ENCODE measurements around the gene PPL. TPM values are rescaled to one million over a fixed set of nuclear protein-coding genes. Genes with fewer than 3 reads are reported as not detected.

Gene PPL
- total RNA-seq, 1 donor: 27.1 TPM

DNA sequence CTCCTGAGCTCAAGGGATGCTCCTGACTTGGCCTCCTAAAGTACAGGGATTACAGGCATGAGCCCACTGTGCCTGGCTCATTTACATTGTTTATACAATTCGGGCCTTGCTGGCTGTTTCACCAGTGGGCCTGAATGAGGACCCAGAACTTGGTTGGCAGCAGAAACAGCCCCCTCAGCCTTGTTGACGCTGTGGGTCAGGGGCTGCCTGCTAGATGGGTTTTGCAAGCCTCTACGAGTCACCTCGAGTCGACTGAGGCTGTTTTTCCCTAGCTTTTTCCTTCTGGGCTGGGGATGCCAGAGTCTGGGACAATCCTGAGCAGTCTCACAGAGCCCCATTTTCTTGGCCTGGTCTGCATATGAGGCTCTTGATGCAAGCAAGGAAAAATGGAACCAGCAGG, 16.1 kb downstream of the PPL start:
- H3K9me3 ChIP-seq (ENCODE audit: low read depth, low read length): no peaks in the 10 kb centered on the region
- peaks cover 14% of the 10 kb centered on the region for H3K4me1 ChIP-seq (ENCODE audit: insufficient read depth, low read length)
- H3K36me3 ChIP-seq (ENCODE audit: insufficient read depth, low read length): no peaks in the 10 kb centered on the region
- peak; percentile 60 for DNase-seq (ENCODE audit: insufficient read length, low spot score, missing footprints)
- TF ChIP-seq, protein P1, sequence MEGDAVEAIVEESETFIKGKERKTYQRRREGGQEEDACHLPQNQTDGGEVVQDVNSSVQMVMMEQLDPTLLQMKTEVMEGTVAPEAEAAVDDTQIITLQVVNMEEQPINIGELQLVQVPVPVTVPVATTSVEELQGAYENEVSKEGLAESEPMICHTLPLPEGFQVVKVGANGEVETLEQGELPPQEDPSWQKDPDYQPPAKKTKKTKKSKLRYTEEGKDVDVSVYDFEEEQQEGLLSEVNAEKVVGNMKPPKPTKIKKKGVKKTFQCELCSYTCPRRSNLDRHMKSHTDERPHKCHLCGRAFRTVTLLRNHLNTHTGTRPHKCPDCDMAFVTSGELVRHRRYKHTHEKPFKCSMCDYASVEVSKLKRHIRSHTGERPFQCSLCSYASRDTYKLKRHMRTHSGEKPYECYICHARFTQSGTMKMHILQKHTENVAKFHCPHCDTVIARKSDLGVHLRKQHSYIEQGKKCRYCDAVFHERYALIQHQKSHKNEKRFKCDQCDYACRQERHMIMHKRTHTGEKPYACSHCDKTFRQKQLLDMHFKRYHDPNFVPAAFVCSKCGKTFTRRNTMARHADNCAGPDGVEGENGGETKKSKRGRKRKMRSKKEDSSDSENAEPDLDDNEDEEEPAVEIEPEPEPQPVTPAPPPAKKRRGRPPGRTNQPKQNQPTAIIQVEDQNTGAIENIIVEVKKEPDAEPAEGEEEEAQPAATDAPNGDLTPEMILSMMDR (IDR thresholded peaks at IDR 0.05; ENCODE audit: extremely low read depth, low read depth, low read length): no peak
- no peaks in the 10 kb centered on the region for H3K79me2 ChIP-seq (ENCODE audit: insufficient read depth, low read length)
- no peak overlapping the region for H3K4me3 ChIP-seq (ENCODE audit: insufficient read depth, low read length)
- no peak overlapping the region for H3K4me2 ChIP-seq (ENCODE audit: insufficient read depth, low read length)
- peaks cover 35% of the 10 kb centered on the region for H3K27me3 ChIP-seq (ENCODE audit: insufficient read depth, low read length)
- H3K27ac ChIP-seq (ENCODE audit: low read depth, low read length): no peak overlapping the region
- H2AFZ ChIP-seq (ENCODE audit: low read length): no peak overlapping the region
- no peaks in the 10 kb centered on the region for H4K20me1 ChIP-seq (ENCODE audit: insufficient read depth, low read length)

DNA sequence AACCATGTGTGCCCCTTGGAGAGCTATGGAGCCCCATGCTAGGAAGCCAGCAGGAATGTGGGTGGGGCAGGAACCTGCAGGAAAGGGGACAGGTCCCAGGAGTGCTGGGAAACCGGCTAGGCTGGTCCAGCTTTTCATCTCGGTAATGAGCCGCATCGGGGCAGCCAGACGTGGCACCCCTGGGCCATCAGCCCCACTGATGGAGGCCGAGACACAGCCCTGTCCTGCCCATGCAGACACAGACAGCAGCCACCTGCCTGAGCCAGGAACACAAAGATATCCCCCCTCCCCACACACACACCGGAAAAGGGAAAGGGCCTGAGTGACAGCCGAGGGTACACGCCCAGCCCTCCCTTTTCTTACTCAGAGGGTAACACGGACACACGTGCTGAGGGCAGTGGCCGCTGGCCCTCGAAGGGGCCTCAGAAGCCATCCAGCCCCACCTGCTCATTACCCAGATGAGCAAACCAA, 18.1 kb downstream of the PPL start:
- no peak overlapping the region for H3K4me2 ChIP-seq (ENCODE audit: insufficient read depth, low read length)
- H3K36me3 ChIP-seq (ENCODE audit: insufficient read depth, low read length): no peaks in the 10 kb centered on the region
- no peak overlapping the region for H3K4me3 ChIP-seq (ENCODE audit: insufficient read depth, low read length)
- no peaks in the 10 kb centered on the region for H4K20me1 ChIP-seq (ENCODE audit: insufficient read depth, low read length)
- no peak overlapping the region for H2AFZ ChIP-seq (ENCODE audit: low read length)
- TF ChIP-seq, protein P1 (IDR thresholded peaks at IDR 0.05; ENCODE audit: extremely low read depth, low read depth, low read length): no peak
- H3K27me3 ChIP-seq (ENCODE audit: insufficient read depth, low read length): peaks cover 23% of the 10 kb centered on the region
- no peak for DNase-seq (ENCODE audit: insufficient read length, low spot score, missing footprints)
- H3K27ac ChIP-seq (ENCODE audit: low read depth, low read length): no peak overlapping the region
- H3K79me2 ChIP-seq (ENCODE audit: insufficient read depth, low read length): no peaks in the 10 kb centered on the region
- H3K4me1 ChIP-seq (ENCODE audit: insufficient read depth, low read length): peaks cover 24% of the 10 kb centered on the region
- H3K9me3 ChIP-seq (ENCODE audit: low read depth, low read length): no peaks in the 10 kb centered on the region

GRCh38 chr16:4917117-4917516, 19.8 kb downstream of the PPL start:
- Histone ChIP-seq H3K27ac (ENCODE audit: low read depth, low read length) (no peak overlapping the region), H3K36me3 (ENCODE audit: insufficient read depth, low read length) (no peaks in the 10 kb centered on the region), H3K4me1 (ENCODE audit: insufficient read depth, low read length) (peaks cover 24% of the 10 kb centered on the region), H2AFZ (ENCODE audit: low read length) (no peak overlapping the region), H3K79me2 (ENCODE audit: insufficient read depth, low read length) (no peaks in the 10 kb centered on the region), H4K20me1 (ENCODE audit: insufficient read depth, low read length) (no peaks in the 10 kb centered on the region), H3K27me3 (ENCODE audit: insufficient read depth, low read length) (peaks cover 10% of the 10 kb centered on the region), H3K4me3 (ENCODE audit: insufficient read depth, low read length) (no peak overlapping the region), H3K4me2 (ENCODE audit: insufficient read depth, low read length) (peak overlapping the region; percentile 49), H3K9me3 (ENCODE audit: low read depth, low read length) (no peaks in the 10 kb centered on the region)
- DNase-seq (ENCODE audit: insufficient read length, low spot score, missing footprints): peak; percentile 62
- TF ChIP-seq, protein P1 (IDR thresholded peaks at IDR 0.05; ENCODE audit: extremely low read depth, low read depth, low read length): no peak

DNA sequence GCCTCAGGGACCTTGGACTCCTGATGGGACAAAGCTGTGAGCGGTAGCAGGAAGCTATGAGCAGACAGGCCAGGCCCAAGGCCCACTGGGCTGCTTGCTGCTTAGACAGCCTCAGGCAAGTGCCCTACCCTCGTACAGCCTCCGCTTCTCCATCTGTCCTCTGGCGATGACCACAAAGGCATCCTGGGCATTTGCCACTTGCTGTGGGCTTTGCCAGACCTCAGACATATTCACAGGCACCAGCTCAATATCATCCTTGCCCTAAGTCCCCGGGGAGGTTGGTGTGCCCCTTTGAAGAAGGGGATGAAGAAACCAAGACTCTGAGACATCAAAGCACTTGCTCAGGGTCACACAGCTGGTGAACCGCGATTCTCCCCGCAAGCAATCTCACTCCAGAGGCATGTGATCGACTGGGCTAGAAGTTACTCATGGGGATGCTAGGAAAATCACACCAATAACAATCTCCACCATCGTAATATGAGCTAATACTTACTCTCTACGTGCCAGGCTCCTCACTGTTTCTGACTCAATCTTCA, 21.7 kb downstream of the PPL start:
- H3K4me3 ChIP-seq (ENCODE audit: insufficient read depth, low read length): no peak overlapping the region
- no peaks in the 10 kb centered on the region for H4K20me1 ChIP-seq (ENCODE audit: insufficient read depth, low read length)
- H3K9me3 ChIP-seq (ENCODE audit: low read depth, low read length): no peaks in the 10 kb centered on the region
- peak overlapping the region; percentile 44 for H3K27ac ChIP-seq (ENCODE audit: low read depth, low read length)
- DNase-seq (ENCODE audit: insufficient read length, low spot score, missing footprints): peak; percentile 93
- peaks cover 24% of the 10 kb centered on the region for H3K4me1 ChIP-seq (ENCODE audit: insufficient read depth, low read length)
- no peaks in the 10 kb centered on the region for H3K36me3 ChIP-seq (ENCODE audit: insufficient read depth, low read length)
- H3K79me2 ChIP-seq (ENCODE audit: insufficient read depth, low read length): no peaks in the 10 kb centered on the region
- TF ChIP-seq, protein P1 (IDR thresholded peaks at IDR 0.05; ENCODE audit: extremely low read depth, low read depth, low read length): no peak
- H3K27me3 ChIP-seq (ENCODE audit: insufficient read depth, low read length): peaks cover 3% of the 10 kb centered on the region
- no peak overlapping the region for H3K4me2 ChIP-seq (ENCODE audit: insufficient read depth, low read length)
- no peak overlapping the region for H2AFZ ChIP-seq (ENCODE audit: low read length)
